NCI-H1436 treated with DMSO at 0.1 percent for 48 hours (cell line): ENCODE data around the gene PRKCE.

ENCODE experiments used
- DNase-seq: peaks from one replicate; lab custom pipeline; 2025; lab: John Stamatoyannopoulos, UW

PRKCE gene

DNA sequence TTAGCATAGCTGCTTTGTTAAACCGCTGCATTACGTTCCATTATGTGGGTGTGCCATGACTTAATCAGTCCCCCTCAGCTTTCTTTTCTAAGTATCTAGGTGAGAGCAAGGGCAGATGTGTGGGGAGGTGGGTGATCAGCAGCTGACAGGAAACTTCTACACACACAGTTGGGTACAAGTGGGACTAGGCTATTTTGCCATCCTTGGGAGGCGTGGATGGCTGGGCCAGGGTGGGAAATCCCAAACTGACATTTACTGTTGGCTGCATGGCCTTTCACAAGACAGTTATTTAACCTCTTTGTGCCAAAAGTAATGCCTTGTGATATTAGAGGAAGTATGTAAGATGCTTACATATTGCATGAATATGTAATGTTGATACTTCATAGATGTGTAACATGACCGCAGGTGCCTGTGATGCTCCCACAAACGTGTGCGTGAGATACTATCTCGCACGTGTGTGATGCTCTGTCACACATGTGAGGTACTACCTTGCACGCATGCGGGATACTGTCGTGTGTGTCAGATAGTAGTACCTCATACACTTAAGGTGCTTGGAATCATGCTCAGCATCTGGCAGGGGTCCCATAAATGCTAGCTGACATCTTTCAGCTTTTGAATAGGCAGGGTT lies 314.5 kb downstream of the PRKCE start:
- no peak for DNase-seq

DNA sequence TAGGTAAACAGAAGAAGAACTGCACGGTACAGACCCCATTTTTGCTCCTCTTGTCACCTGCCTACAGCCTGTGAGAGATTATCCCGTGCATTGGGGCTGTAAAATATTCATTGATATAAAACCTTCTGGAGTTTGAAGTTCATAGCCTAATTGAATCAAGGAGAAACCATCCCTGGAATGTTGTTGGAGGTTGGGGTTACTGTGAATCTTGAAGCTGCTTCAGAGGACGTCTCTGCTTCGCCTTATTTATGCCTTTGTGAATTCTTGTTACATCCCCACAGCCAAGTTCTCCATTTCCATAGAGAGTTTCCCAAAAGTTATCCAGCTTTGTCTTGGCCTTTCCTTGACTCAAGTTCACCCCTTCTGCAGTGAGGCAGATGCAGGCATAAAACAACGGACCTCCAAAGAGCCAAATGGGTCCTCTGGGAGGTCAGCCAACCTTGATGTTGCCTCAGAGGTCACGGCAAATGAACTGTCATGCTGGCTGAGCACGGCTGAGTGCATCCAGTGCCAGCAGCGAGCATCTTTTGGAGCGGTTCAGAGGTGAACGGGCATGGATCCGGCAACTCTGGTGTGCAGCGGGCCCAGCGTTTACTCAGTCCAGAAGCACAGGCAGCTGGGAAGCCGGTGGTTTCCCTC lies 317.6 kb downstream of the PRKCE start:
- no peak for DNase-seq

DNA sequence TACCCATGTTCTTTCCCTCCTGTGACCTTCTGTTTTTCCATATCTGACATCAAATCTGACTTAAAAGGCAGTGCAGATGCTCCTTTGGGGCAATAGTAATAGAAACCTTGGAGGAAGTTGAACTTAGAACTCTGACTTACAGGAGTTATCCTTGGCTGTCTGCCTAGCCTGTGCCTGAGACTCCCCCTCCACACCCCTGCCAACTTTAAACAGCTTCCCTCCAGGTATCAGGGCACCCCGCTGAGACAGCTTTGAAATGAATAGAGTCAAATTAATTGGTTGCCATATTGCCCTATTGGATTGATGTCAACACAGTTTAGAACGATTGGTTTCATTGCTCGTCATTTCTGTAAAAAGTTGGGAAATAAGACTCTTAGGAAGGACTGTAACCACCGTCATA lies 322.0 kb downstream of the PRKCE start:
- no peak for DNase-seq

DNA sequence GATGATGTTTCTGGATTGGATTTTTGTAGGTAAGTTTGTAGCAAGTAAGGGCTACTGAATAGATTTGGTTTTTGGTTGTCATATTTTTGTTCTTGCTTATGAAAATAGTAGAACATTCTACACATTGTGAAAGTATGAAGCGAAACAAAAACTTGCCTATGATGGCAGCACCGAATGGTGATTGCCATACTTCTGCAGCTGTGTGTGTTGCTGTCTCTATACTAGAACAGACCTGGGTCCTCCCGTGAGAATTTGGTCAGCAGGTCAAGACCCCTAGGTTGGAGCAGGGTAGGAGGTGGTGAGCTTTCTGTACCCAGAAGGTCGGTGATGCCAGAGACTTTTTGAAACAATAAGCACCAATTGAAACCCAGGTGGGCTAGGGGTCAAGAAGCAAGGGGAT lies 322.6 kb downstream of the PRKCE start:
- DNase-seq: no peak

DNA sequence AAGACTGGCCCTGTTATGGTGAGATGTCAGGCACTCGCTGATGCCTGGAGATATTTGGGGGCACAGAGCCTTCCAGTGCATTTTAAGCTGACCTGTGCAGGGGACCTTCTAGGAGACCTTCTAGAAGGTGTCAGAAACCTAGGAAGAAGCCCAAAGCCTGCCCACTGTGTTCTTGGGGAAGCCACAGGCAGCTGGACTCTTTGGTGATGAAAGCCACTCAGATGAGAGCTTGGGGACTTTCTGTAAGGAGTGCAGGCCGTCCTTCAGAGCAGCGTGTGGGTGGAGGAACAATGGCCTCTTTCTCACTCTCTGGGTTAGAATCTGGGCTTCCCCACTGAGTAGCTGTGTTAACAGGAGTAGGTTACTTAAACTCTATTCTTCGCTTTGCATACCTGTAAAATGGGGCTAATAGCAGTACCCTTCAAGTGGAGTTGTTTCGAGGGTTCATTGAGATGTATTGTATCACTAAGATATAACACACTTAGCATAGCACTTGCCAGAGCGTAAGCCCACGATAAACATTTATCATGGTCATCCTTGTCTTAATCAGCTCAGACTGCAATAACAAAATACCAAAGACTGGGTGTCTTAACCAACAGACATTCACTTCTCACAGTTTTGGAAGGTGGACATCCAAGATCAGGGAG lies 323.4 kb downstream of the PRKCE start:
- no peak for DNase-seq

DNA sequence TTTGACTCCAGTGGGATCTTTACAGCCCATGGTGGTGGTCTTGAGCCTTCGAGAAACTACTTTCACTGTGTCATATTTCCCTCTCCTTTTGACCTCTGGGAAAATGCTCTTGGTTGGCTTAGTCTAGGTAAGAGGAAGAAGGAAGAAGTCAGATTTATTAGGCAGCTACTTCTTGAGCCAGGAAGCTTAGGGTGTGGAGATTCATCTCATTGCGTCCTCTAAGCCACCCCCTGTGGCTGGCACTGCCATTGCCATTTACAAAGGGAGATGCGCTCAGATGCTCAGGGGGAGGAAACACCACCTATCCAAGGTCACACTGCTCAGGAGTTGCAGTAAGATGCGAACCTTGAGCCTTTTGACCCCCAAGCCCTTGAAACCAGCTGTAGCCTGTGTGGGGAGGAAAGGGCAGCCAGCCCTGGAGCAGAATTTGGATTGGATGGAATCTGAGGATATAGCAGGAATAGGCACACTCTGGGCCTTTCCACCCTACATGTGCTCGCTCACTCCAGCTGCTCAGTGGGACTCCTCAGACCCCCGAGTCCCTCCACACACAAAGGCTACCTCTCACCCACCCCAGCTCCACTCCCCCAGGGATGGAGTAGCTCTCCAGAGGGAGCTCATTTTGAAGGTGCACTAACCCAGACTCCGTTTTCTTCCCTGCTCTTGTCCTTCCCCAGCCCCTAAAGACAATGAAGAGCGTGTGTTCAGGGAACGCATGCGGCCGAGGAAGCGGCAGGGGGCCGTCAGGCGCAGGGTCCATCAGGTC lies 324.5 kb downstream of the PRKCE start:
- no peak for DNase-seq

DNA sequence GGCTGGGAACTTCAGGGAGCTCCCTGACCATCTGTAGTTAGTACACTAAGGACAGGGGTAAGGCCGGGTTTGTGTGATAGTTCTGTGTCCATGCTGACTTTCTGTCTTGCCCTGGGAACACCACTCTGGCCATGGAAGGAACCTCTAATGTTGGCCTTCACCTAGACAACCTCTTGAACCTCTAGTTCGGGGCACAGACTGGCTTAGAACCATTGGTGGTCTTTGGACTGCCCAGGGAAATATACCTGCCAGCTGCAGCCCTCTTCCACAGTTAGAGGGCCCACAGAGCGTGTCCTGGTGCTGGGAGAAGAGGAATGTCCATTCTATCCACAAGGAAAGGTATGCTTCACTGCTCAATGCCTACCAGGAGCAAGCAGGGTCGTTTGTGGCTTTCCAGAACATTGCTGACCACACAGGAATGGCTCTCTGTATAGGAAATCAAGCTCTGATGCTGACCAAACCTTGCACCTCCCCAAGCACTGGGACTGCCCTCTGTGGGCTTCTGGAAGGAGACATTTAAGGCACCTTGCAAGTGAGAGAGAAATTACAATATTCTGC lies 326.9 kb downstream of the PRKCE start:
- DNase-seq: no peak

DNA sequence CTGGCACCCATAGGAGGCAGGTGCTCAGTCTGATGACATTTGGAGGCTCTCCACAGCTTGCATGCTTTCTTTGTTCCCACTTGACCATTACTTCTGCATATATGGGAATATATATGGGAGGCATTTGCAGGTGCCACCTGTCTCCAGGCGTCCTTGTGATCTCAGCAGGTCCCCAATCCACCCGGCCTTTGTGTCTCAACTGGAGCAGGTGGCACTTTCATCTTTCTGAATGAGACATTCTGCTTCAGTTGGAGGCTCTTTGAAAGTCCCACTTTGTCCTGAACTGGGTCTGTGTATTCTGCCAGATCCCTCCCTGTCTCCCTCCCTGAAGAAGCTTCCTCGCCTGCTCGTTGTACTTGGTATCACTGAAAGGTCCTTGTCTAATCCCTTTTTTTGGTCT lies 327.6 kb downstream of the PRKCE start:
- no peak for DNase-seq

DNA sequence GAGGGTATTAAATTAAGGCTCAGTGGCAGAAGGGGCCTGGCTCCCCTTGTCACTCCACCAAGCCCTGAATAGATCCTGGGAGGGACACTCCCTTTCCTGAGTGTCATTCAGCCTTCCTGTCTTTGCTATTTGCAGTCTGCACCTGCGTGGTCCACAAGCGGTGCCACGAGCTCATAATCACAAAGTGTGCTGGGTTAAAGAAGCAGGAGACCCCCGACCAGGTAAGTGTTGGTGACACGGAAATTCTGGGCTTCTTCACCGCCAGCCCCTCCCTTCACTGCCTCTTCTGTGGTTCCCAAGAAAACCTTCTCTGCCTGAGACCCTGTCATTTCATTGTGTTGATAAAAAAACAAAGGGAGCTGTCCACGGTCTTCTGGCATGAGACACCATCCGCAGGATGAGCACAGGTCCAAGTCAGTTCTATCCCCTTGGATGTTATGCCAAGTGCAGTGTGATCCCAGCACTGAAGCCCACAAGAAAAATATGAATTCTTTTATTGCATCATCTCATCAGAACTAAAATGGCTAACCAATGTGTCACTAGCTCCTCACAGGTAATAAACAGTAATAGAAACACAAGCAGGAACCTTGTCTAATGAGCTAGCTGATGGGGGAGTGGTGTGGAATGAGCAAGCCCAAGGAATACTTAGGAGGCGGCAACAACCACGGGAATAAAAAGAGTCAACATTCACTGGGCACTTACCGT lies 328.8 kb downstream of the PRKCE start:
- no peak for DNase-seq

DNA sequence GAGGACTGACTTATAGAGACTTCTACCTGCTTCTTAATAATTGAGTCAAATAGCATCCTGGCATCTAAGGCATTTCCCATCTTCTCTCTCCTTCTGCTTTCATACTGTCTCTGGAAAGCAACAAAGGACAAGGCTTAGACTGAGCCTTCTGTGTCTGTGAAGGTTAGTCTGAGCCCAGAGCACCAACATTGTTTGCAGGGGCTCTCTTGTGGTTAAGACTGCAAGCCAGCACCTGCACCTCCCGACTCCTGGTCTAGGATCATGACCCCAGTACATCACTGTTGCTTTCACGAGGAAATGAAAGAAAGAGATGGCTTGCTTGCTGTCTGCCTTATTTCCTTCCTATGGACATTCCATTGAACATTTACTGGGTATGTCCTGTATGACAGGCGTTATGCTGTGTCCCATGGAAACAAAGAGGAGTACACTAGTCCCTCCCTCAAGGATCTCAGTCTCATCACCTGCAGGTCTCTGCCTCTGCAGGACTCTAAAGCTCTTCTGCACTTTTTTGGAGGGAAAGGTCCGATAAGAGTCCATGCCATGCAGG lies 330.0 kb downstream of the PRKCE start:
- no peak for DNase-seq

DNA sequence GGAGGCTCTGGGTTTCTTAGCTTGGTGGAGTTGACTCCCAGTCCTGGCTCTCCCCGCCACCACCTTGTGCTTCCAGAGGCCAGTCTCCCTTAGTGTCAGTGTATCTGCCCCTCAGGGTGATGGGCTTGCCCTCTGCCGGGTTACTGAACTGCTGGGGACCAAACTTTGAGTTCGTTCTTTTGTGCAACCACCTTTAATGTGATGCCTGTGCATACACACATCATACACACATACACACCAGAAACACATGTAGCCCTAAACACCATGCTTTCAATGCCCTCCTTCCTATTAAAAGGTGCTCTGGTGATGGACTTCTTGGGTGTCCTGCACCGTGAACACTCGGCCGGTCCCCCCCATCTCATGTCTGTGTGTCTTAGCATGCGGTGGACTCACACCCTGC lies 330.6 kb downstream of the PRKCE start:
- no peak for DNase-seq

DNA sequence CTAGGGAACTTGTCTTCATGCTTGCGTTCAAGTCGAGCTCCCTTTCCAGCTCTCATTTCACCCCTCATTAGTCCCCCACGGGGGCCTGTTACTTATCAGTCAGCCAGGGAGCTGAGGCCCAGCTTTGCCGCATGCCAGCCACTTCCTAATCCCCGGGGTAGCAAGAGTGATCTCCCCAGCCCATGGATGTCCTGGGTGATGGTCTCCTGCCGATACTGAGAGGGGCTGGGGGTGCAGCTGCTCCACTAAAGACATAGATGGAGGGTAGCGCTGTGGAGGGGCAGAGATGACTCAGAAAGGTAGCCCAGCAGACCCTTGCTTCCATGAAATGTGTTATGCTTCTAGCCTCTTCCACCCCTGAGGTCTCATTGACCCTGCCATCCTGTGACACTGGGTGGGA lies 331.7 kb downstream of the PRKCE start:
- DNase-seq: no peak

DNA sequence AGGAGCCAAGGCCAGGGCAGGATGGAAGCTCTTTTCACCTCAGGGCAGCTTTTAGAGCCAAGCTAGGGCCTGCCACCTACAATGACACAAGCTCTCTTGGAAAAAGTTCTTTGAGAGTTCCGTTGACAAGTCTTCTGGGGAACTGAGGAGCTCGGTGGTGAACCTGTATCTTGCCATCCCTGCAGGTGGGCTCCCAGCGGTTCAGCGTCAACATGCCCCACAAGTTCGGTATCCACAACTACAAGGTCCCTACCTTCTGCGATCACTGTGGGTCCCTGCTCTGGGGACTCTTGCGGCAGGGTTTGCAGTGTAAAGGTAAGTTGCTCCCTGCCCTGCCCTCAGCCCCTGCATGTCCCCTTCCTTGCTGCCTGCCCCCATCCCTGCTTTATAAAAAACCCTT lies 332.9 kb downstream of the PRKCE start:
- DNase-seq: no peak

DNA sequence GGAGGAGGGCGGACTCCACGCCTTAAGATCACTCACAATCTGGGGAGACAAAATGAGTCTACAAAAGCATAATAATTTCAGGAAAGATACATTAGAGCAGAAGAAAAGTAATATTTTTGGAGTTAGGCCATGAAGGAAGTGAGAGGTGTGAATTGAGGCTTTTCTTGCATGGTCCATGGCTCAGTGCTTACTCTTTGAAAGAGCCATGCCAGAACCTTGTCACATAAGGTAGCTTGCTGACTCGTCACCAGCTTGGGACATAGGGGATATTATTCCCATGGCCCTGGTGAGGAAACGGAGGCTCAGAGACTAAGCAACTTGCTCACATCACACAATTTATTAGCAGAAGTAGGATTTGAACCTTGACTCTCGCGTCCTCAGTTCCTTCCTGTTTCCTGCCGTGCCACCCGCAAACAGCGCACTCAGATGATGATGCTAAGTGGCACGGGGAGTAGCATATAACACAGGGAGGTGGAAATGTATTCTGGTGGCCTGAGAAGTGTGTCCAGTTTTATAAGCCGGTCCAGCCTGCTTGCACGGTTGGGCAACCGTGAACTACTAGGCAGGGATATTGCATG lies 333.5 kb downstream of the PRKCE start:
- no peak for DNase-seq

DNA sequence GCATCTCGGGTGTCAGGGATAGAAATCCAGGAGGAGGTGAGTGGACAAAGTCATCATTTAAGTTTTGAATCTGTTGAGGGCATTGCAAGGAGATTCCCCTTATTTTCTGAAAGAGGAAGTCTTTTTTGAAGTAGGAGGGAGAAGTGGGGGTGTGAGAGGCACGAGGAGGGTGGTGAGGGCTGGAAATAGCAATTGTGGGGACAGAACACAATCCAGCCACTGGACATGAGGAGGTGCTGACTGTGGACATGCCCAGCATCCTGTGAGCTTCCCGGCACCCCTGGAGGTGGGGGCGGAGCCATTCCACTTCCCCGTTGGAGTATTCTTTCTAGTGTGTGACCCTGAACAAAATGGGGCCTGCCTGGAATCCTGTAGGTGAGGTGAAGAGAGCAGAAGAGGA lies 335.0 kb downstream of the PRKCE start:
- no peak for DNase-seq

DNA sequence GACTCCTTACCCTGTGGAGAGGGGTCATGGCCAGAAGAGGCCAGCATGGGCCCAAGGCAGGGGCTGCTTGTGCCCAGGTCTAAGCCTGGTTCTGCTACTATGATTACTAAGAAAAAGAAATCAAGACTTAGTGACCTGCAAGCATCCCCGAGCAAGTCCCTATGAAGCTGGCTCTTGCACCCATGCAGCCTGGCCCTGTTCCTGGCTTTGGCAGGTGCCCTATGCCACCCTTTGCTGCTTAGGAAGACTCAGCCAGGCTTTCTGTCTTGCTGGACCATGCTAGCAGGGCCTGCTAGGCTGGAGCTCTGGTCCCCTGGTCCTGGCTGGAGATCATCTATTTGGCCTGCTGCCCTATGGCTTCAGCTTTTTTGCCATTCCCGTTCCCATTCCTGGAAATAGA lies 336.4 kb downstream of the PRKCE start:
- no peak for DNase-seq

DNA sequence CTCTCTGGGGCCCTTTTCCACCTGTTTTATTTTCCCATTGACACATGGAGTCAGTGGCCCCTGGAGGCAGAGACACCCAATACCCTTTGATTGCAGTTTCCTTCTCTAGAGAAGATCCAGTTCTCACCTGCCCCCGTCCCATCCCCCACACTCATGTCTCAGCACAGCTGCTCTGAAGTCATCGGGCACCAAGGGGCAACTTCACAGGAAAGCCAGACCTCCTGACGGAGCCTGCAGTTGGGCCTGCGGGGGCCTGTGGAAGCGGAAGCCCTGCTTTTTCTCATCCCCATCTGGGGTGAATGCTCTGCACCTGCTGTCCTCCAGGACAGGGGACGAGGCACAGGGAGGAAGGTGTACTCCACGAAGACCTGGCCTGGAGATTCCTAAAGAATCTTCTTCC lies 337.4 kb downstream of the PRKCE start:
- DNase-seq: no peak

DNA sequence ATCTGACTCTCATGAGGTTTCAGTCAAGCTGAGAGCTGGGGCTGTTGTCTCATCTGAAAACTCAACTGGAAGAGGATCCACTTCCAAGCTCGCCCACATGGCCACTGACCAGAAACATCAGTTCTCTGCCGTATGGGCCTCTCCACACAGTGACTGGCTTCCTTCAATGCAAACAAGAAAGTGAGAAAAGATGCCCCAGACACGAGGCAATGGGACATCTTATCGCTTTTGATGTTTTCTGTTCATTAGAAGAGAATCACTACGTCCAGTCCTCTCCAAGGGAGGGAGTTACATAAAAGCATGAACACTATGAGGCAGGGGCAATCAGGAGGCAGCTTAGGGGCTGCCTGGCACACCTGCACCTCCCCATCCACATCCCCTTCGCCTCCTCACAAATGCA lies 338.7 kb downstream of the PRKCE start:
- DNase-seq: no peak

DNA sequence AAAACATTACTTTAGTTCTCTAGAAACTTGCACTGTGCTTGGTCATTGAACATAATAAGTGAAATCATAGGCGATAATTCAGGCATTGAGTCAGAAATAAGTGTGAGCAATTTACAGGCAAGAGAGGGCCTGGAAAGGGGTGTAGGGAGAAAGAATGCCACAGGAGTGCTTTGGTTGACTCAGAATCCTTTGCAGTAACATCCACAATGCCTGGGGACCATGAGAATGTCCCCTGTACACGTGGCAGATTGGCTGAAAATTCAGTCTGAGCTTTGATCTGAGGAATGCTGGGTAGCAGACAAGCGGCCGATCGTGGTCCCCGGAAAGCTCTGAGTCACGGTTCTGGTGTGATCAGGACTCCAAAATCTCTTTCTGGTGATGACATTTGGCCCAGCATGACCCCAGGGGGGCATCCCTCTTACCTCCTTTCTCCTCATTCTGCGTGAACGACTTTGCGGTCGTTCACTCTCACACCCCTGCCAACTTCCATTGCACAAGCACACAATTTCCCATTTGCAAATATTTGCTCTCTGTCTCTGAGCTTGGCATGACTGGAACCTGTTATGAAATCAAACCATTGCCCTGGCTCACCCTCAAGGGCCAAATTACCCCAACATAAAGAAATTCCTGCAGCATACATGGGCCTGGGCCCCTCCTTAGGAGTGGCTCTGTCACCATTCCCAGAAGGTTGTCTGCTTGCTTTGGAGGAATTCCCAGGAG lies 340.7 kb downstream of the PRKCE start:
- DNase-seq: no peak

DNA sequence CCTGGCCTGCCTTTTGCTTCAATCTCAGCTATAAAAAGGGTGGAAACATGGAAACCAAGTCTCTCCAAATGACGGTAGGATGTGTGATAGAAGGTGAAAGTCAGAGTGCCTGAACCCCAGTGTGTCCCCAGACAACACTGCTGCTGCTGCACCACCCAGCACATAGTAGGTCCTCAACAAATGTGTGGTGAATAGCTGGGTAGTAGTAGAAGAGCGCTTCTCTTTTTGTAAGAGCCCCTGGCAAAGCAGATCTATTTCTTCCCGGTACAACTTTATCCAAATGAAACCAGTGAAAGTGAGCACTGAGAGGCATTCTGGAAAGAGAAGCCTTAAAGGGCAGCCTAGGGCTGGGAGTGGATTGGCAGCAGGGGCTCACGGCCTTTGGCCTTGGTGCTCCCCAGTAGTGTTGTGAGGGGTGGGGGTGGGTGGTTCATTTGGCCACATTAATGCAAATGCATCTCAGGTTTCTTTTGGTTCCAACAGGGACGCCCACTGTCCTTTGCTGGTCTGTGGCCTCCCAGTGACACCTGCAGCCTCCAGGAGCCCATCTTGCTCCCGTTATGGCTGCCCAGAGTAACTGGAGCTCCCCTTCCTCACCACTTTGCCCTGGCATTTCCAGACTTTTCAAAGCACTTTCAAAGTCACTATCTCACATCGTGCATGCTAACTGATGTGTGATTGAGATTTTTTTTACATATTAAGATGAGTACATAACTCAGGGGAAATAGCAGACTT lies 341.4 kb downstream of the PRKCE start:
- DNase-seq: no peak
